Fibroblast of pulmonary artery (primary cell): Measurements from ENCODE around the gene CMSS1.

Source experiments
- DNase-seq: peaks from one replicate; pipeline ENCODE4 v3.0.0-alpha.2; 2010; ENCODE audit warnings: low read depth
- H3K4me3 ChIP-seq: replicated peaks from 2 replicates; pipeline ENCODE4 v1.5.1; 2011; ENCODE audit warnings: low read depth, mild to moderate bottlenecking, control low read depth, low read length, moderate library complexity
- TF ChIP-seq, protein P1 (sequence below): IDR thresholded peaks from 2 replicates; pipeline ENCODE4 v1.5.1; 2011; ENCODE audit warnings: mild to moderate bottlenecking, control low read depth, low read length, inconsistent platforms; ENCODE audit errors: missing control alignments

The CMSS1 gene

GRCh38 chr3:100076731-100077529, 259.3 kb downstream of the CMSS1 start:
- no peak for DNase-seq
- H3K4me3 ChIP-seq: no peak overlapping the region
- TF ChIP-seq, protein P1, sequence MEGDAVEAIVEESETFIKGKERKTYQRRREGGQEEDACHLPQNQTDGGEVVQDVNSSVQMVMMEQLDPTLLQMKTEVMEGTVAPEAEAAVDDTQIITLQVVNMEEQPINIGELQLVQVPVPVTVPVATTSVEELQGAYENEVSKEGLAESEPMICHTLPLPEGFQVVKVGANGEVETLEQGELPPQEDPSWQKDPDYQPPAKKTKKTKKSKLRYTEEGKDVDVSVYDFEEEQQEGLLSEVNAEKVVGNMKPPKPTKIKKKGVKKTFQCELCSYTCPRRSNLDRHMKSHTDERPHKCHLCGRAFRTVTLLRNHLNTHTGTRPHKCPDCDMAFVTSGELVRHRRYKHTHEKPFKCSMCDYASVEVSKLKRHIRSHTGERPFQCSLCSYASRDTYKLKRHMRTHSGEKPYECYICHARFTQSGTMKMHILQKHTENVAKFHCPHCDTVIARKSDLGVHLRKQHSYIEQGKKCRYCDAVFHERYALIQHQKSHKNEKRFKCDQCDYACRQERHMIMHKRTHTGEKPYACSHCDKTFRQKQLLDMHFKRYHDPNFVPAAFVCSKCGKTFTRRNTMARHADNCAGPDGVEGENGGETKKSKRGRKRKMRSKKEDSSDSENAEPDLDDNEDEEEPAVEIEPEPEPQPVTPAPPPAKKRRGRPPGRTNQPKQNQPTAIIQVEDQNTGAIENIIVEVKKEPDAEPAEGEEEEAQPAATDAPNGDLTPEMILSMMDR: no peak

DNA sequence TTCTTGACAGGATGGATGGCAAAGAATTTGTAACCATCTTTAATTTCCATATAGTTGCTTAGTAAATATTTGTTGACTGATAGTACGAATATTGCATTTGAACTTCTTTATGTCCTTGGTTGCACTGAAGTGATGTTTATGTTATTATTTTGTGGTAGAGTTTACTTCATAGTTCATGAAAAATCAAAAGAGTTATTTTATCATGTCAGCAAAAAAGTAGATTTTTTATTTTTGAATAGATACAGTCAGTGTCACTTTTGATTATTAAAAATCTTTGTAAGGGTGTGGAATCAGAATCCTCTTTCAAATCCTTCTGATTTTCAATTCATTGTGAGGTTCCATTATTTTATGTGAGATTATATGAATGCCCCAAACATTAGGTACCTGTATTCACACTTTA, 261.7 kb downstream of the CMSS1 start:
- H3K4me3 ChIP-seq: no peak overlapping the region
- DNase-seq: no peak
- TF ChIP-seq, protein P1: no peak

GRCh38 chr3:100080573-100080972, 262.9 kb downstream of the CMSS1 start:
- TF ChIP-seq, protein P1: no peak
- DNase-seq: peak; percentile 50
- no peak overlapping the region for H3K4me3 ChIP-seq

GRCh38 chr3:100081311-100081710, 263.6 kb downstream of the CMSS1 start:
- TF ChIP-seq, protein P1: no peak
- DNase-seq: no peak
- no peak overlapping the region for H3K4me3 ChIP-seq

- TF ChIP-seq, protein P1: no peak
- DNase-seq: no peak
- no peak overlapping the region for H3K4me3 ChIP-seq
Measured at GRCh38 chr3:100081986-100082692, 264.5 kb downstream of the CMSS1 start.

DNA sequence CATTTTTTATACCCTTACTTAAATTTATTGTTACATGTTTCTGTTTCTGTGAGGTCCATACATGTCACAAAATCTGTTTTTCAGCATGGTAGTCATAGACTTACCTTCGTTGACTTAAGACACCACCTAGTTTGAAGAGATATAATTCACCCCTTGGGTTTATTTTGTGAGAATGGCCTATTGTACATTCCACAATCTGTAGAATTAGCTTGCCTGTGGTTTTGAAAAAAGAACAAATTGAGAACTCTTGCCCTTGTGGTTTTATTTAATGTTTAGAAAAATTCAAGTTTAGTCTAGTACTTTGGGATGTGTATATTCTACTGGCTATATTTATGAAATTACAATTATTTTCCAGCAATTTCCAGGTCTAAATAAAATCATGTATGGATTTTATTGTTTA, 265.1 kb downstream of the CMSS1 start:
- TF ChIP-seq, protein P1: no peak
- no peak overlapping the region for H3K4me3 ChIP-seq
- DNase-seq: no peak
